DMS114 treated with DMSO at 0.1 percent for 48 hours (cell line): ENCODE measurements around the gene KCNK10.

Experiments
- DNase-seq: peaks from one replicate; lab custom pipeline; 2025; ENCODE audit not compliant: unreplicated experiment; lab: John Stamatoyannopoulos, UW

The KCNK10 gene

DNA sequence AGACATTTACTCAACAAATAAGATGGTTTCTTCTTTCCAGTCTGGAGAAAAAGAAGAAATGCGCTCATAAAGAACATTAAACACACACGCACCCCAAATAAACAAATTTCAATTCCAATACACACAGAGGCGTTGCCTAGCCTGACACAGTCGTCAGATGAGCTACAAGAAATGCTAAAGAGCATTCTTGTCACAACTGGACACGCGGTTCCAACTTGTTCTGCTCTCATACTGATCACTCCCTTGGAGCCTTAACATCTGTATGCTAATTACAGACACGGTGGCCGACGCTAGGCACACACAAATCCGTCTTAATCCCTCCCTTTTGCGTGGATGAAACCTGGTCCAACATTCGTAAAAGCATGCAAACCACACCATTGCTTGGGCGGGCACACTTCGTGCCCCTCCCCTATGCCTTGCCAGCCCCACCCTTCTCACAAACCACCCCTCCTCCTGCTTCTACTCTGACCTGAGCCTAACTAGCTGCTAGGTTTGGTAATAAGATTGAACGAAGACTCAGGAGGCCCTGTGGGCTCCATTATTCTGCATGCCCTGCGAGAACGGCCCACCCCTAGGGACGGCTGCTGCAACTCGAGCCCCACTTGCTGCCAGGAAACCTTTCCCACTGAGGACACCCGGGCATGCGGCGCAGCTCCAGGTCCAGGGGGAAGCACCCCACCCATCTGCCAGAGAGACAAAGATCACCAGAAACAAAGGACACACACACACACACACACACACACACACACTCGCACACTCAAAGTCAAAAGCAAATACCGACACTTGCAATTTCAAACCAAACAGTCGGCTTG, 1.2 kb downstream of the KCNK10 start:
- DNase-seq: no peak

DNA sequence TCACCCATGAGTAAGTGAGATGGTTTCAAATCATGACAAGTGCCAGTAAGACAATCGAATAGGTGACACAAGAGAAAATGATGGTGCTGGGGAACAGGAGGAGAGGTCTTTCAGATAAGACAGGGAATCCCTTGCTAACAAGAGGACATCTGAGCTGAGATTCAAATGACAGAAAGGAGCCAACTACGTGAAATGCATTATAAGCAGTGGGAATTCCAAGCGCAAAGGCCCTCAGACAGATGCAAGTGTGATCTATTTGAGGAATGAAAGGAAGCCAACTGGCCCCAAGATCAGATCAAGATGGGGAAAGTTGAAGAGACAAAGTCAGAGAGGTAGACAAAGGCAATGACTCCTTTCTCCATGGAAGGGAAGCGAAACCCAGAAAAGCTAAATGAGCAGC, 4.7 kb downstream of the KCNK10 start:
- DNase-seq: no peak

- no peak for DNase-seq
Observed at GRCh38 chr14:88316521-88316920, 6.5 kb downstream of the KCNK10 start.

DNA sequence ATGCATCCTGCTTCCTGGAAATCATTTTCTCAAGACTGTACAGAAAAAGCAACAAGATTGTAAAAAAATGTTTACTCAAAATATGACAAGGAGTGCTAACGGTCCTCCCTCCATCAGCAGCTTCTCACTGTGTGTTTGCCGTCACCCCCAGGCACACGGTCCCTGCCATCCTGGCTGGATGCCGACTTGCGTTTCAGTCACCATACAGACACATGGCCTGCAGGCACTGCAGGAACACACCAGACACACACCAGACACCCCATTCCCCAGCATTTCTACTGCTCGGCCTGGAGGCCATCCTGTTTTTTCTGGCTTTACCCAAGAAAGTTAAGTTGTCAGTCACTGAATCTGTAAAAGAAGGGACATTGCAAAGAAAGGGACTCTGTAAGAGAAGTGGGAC, 10.8 kb downstream of the KCNK10 start:
- no peak for DNase-seq

DNA sequence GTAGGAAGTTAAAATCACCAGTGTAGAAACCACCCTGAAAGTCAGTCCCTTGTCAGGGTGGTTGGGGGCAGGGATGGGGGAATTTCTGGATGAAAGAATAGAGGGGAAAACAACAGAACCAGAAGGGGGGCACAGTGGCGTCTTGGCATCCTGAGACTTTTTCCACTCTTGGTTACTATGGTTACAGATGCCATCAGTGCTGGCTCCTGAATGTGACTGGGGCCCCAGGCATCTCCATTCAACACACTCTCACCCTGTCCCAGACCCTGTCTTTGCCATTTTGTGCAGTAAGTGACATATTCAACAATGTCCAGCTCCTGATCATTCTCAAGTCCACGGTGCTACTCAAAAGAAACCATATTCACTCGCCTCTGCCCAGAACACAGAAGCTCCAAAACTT, 11.3 kb downstream of the KCNK10 start:
- no peak for DNase-seq

- DNase-seq: no peak
Observed at GRCh38 chr14:88310449-88310848, 12.6 kb downstream of the KCNK10 start.

DNA sequence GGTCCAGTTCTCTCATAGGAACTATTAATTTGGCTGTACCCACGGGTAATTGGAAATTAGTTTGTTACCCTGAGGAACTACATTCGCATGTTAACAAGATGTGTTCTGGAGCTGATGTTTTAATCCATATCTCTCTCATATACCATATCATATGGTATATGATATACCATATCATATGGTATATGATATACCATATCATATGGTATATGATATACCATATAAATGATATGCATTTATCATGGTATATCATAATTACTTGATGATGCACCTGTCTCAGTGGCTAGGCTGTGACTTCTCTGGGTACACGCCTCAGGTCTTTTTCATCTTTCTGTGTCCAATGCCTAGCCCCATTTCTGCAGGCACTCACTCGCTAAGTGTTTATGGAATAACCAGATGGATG, 13.0 kb downstream of the KCNK10 start:
- DNase-seq: no peak

- no peak for DNase-seq
Observed at GRCh38 chr14:88305528-88306322, 17.3 kb downstream of the KCNK10 start.

- no peak for DNase-seq
Observed at GRCh38 chr14:88303041-88303440, 20.0 kb downstream of the KCNK10 start.

- DNase-seq: no peak
Observed at GRCh38 chr14:88301381-88301780, 21.7 kb downstream of the KCNK10 start.

- no peak for DNase-seq
Observed at GRCh38 chr14:88300817-88301216, 22.3 kb downstream of the KCNK10 start.

GRCh38 chr14:88299865-88300530, 23.1 kb downstream of the KCNK10 start:
- DNase-seq: no peak

- no peak for DNase-seq
Observed at GRCh38 chr14:88297306-88297705, 25.8 kb downstream of the KCNK10 start.

DNA sequence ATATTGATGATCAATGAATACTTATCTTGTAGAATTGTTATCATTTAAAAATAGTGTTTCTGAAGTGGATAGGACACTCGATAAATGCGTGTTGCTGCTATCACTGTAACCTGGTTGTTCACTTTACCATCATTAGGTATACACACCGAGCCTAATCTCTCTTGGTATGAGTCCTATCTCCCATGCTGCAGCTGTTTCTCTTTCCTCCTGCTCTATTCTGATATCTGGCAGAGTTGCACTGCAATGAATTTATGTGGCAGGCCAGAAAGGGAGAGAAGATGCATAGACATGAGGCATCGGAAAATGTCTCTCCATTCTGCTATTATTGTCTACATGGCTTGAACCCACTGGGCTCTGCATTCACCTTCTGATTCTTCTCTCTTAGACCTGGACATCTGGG, 26.7 kb downstream of the KCNK10 start:
- no peak for DNase-seq

DNA sequence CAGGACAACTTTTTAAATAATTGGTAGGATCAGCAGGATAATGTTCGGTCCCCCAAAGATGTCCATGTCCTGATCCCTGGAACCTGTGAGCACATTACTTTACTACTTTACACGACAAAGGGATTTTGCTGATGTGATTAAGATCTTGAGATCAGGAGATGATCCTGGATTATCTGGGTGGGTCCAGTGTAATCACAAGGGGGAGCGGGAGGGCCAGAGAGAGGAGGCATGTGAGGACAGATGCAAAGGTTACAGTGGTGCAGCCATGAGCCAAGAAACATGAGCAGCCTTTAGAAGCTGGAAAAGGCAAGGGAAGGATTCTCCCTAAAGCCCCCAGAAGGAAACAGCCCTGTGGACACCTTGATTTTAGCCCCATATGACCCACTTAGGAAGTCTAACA, 33.1 kb downstream of the KCNK10 start:
- DNase-seq: no peak

GRCh38 chr14:88289234-88289633, 33.8 kb downstream of the KCNK10 start:
- no peak for DNase-seq

DNA sequence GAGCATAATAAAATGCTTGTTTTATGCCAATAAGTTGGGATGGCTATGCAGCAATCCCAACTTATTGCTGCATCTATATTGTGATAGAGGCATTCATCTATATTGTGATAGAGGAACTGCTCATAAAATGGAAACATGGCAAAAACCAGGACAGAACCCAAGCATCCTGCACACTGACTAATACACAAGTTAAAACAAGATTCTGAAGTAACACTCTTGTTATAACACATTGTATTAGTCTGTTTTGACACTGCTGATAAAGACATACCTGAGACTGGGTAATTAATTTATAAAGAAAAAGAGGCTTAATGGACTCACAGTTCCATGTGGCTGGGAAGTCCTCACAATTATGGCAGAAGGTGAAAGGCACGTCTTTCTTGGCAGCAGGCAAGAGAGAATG, 36.8 kb downstream of the KCNK10 start:
- no peak for DNase-seq

DNA sequence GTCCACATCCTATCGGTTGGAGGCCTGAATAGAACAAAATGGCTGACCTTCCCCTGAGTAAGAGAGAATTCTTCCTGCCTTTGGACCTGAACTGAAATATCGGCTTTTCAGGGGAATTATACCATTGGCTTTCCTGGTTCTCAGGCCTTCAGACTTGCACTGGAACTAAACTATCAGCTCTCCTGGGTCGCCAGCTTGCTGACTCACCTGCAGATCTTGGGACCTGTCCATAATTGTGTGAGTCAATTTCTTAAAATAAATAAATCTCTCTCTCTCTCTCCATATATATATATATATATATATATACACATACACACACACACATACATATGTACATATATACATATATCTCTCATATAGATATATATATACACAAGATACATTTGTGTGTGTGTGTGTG, 41.6 kb downstream of the KCNK10 start:
- DNase-seq: no peak

DNA sequence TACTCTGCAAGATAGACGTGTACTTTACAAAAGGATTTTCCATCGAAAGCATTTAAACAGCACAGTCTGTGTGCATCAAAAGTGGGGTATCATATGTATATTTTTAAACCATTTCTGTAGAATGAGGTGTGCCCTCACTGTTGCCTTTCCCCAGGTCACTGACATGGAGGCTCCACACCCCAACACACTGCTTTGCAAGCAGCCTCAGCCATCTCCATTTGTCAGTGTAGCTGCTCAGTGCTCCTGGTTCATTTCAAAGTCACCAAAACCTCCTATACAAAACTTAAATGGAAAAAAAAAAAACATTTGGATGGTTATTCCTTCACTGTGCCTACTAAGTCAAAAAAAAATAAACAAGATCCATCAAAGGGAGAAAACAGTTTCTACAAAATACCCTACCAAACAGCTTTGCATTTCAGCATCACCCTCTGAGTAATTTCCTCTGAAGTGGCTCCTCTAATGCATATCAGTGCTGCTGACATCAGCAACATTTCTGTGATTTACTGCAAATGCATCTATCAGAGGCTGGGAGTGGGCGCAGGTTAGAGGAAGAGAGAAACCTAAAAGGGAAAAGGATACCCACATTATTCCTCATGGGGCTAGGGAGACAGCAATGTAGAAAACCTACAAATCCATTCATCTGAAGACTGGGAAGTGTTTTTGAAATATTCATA, 46.0 kb downstream of the KCNK10 start:
- DNase-seq: no peak

DNA sequence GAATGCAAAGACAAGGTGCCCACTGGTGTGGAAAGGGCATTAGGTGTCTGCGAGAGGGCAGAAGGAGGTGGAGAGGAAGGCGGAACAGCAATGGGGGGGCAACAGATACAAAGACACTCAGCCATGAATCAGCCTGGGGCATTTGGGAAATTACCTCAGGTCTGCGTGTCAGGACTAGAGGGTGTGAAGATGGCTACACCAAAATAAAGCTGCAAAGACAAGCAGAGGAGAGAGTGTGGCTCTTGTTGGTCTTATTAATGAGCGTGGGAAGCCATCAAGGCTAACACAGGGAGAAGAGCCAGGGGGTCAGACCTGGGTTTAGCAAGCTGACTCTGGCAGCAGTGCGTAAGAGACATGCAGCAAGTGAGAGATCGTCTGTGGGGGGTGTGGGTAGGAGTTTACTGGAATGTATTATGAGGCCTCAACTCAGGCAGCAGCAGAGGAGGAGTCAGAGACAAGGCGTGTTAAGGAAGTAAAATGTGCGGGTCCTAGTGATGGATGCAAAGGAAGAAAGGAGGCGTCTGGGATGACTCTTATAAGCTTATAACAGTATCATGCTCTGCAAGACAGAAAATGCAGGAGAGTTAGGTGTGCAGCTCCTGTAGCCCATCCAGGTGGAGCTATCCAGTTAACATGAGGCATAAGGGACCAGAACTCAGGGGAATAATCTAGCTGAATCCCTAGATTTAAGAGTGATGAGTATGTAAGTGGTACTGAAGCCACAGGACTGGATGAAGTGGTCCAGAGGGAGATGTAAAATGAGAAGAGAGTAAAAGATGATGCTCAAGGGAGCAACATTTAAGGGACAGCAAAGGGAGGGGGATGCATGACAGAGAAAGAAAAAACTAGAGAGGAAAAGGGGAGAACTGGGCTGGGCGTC, 50.4 kb downstream of the KCNK10 start:
- DNase-seq: no peak
